GM15510 (cell line): ENCODE measurements around the gene KLK10.

Experiments used
- POLR2A ChIP-seq: IDR thresholded peaks from 3 replicates; pipeline ENCODE4 v1.6.1; 2011; ENCODE audit warnings: borderline replicate concordance; ENCODE audit not compliant: insufficient read length; ENCODE audit errors: extremely low read depth

Gene KLK10

GRCh38 chr19:51000981-51001380 is 18.5 kb downstream of the KLK10 start:
- TF ChIP-seq POLR2A, result no peak

GRCh38 chr19:51000426-51000825 is 19.1 kb downstream of the KLK10 start:
- TF ChIP-seq POLR2A, result no peak

GRCh38 chr19:50998686-50999085 is 20.8 kb downstream of the KLK10 start:
- no peak for TF ChIP-seq POLR2A

GRCh38 chr19:50998061-50998460 is 21.4 kb downstream of the KLK10 start:
- no peak for TF ChIP-seq POLR2A

GRCh38 chr19:50994129-50994528 is 25.4 kb downstream of the KLK10 start:
- no peak for TF ChIP-seq POLR2A

GRCh38 chr19:50992666-50993035 is 26.9 kb downstream of the KLK10 start:
- no peak for TF ChIP-seq POLR2A

- TF ChIP-seq POLR2A, result no peak
Observed at GRCh38 chr19:50983625-50984292, 35.8 kb downstream of the KLK10 start, which contains the start of gene KLK7. KLK7 (minus strand) TSS chr19:50983917; CDS start chr19:50982399, 1,518 bp downstream.

- TF ChIP-seq POLR2A, result no peak
Observed at GRCh38 chr19:50982186-50982585, 37.3 kb downstream of the KLK10 start.

- no peak for TF ChIP-seq POLR2A
Observed at GRCh38 chr19:50981587-50982146, 37.8 kb downstream of the KLK10 start.

- no peak for TF ChIP-seq POLR2A
Observed at GRCh38 chr19:50980208-50980607, 39.3 kb downstream of the KLK10 start.

- TF ChIP-seq POLR2A, result no peak
Observed at GRCh38 chr19:50979758-50980157, 39.8 kb downstream of the KLK10 start.

- TF ChIP-seq POLR2A, result no peak
Observed at GRCh38 chr19:50978772-50979390, 40.6 kb downstream of the KLK10 start.

- no peak for TF ChIP-seq POLR2A
Observed at GRCh38 chr19:50977626-50978025, 41.9 kb downstream of the KLK10 start.

GRCh38 chr19:50975766-50976165 is 43.7 kb downstream of the KLK10 start:
- TF ChIP-seq POLR2A, result no peak

- no peak for TF ChIP-seq POLR2A
Observed at GRCh38 chr19:50974702-50975556, 44.6 kb downstream of the KLK10 start.
